ENCODE measurements around the gene ARID1B. TPM values are rescaled to one million over a fixed set of nuclear protein-coding genes. Genes with fewer than 3 reads are reported as not detected.

ARID1B gene
- total RNA-seq, 1 donor from 2014 or later, result 75.4 TPM

DNA sequence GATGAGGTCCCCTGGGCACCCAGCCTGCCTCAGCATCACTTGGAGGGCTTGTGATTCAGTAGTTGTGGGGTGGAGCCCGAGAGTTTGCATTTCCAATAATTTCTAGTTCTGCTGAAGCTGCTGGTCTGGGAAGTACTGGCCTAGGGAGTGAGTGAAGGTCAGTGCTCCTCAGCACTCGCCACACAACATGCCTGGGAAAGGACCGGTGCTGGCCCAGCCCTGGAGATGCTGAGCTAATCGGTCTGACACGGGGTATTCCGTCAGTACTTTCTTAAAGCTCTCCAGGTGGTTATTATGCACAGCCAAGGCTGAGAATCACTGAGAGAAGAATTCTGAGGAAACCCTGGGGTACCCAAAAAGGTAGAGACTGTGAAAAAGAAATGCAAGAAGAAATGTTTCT, 317.9 kb downstream of the ARID1B start:
- Histone ChIP-seq H3K79me2 (ENCODE audit: insufficient read depth, low read length) (peaks cover 6% of the 10 kb centered on the region), H3K4me3 (ENCODE audit: insufficient read depth, low read depth, low read length) (no peak overlapping the region), H3K9me3 (ENCODE audit: insufficient read depth, low read depth, low read length) (no peaks in the 10 kb centered on the region), H3K27me3 (ENCODE audit: insufficient read depth, low read length) (no peaks in the 10 kb centered on the region), H4K20me1 (ENCODE audit: insufficient read depth, low read length) (peaks cover 12% of the 10 kb centered on the region), H3K36me3 (ENCODE audit: insufficient read depth, low read length) (no peaks in the 10 kb centered on the region), H3K4me2 (ENCODE audit: low read length) (no peak overlapping the region), H3K9ac (ENCODE audit: low read length) (no peak overlapping the region), H2AFZ (ENCODE audit: low read depth, low read length) (no peak overlapping the region), H3K4me1 (ENCODE audit: insufficient read depth, low read length) (no peaks in the 10 kb centered on the region), H3K27ac (ENCODE audit: low read depth, low read length) (no peak overlapping the region)
- Mint-ChIP-seq H3K36me3 (ENCODE audit: low read depth, unreplicated experiment) (peaks cover 13% of the 10 kb centered on the region), H3K27me3 (ENCODE audit: low read depth, unreplicated experiment) (no peaks in the 10 kb centered on the region), H3K9me3 (ENCODE audit: unreplicated experiment) (no peaks in the 10 kb centered on the region), H3K4me1 (ENCODE audit: low read depth, unreplicated experiment) (peaks cover 18% of the 10 kb centered on the region), H3K4me3 (ENCODE audit: unreplicated experiment) (no peak overlapping the region), H3K27ac (ENCODE audit: unreplicated experiment) (no peak overlapping the region)
- FAIRE-seq (no peak), DNase-seq (ENCODE audit: low read depth) (no peak)
- TF ChIP-seq, protein P1, sequence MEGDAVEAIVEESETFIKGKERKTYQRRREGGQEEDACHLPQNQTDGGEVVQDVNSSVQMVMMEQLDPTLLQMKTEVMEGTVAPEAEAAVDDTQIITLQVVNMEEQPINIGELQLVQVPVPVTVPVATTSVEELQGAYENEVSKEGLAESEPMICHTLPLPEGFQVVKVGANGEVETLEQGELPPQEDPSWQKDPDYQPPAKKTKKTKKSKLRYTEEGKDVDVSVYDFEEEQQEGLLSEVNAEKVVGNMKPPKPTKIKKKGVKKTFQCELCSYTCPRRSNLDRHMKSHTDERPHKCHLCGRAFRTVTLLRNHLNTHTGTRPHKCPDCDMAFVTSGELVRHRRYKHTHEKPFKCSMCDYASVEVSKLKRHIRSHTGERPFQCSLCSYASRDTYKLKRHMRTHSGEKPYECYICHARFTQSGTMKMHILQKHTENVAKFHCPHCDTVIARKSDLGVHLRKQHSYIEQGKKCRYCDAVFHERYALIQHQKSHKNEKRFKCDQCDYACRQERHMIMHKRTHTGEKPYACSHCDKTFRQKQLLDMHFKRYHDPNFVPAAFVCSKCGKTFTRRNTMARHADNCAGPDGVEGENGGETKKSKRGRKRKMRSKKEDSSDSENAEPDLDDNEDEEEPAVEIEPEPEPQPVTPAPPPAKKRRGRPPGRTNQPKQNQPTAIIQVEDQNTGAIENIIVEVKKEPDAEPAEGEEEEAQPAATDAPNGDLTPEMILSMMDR (IDR thresholded peaks at IDR 0.05; ENCODE audit: insufficient read depth, low read depth, low read length), result no peak
- TF ChIP-seq EZH2 (IDR thresholded peaks at IDR 0.05; ENCODE audit: insufficient read depth, low read length), result no peak

DNA sequence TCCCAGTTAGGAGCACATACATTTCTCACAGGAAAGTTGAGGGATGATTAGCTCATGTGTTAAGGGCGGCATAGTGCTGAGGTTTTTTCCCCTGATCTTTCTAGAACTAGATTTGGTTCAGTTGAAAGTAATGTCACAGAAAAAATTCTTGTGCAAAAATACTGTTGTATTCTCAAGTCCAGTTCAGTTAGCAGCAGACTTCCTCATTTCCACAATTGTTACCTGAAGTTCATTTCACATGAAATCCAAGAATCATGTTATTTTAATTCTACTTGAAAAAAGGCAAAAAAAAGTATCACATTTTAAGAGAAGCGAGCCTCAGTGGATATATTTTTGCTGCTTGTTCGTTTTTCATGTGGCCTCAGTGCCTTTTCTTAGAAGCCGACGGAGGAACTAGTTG, 318.4 kb downstream of the ARID1B start:
- no peak overlapping the region for H3K27ac Mint-ChIP-seq (ENCODE audit: unreplicated experiment)

DNA sequence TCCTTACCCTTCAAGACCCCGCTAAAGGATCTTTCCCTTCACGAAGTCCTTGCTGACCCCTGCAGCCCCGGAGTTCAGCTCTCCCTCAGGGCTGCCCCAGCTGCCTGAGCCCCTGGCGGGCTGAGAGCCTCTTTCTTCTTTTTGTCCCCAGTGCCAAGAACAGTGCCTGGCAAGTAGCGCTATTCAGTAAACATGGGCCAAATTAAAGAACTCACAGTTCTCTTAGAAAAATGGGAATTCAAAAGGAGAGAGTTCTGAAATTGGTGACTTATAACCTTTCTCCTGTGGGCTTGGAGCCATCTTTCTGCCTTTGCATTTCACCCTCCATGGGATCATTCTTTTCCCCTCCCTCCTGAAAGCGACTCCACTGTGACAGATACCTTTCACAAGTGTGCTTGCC, 318.9 kb downstream of the ARID1B start:
- Histone ChIP-seq H3K27ac (ENCODE audit: low read depth, low read length) (no peak overlapping the region), H3K9ac (ENCODE audit: low read length) (no peak overlapping the region), H3K4me2 (ENCODE audit: low read length) (no peak overlapping the region), H3K27me3 (ENCODE audit: insufficient read depth, low read length) (no peaks in the 10 kb centered on the region), H3K4me3 (ENCODE audit: insufficient read depth, low read depth, low read length) (no peak overlapping the region), H3K4me1 (ENCODE audit: insufficient read depth, low read length) (no peaks in the 10 kb centered on the region), H4K20me1 (ENCODE audit: insufficient read depth, low read length) (peaks cover 12% of the 10 kb centered on the region), H3K79me2 (ENCODE audit: insufficient read depth, low read length) (peaks cover 6% of the 10 kb centered on the region), H2AFZ (ENCODE audit: low read depth, low read length) (no peak overlapping the region), H3K9me3 (ENCODE audit: insufficient read depth, low read depth, low read length) (no peaks in the 10 kb centered on the region), H3K36me3 (ENCODE audit: insufficient read depth, low read length) (no peaks in the 10 kb centered on the region)
- Mint-ChIP-seq H3K27ac (ENCODE audit: unreplicated experiment) (no peak overlapping the region), H3K36me3 (ENCODE audit: low read depth, unreplicated experiment) (peaks cover 13% of the 10 kb centered on the region), H3K27me3 (ENCODE audit: low read depth, unreplicated experiment) (no peaks in the 10 kb centered on the region), H3K9me3 (ENCODE audit: unreplicated experiment) (no peaks in the 10 kb centered on the region), H3K4me1 (ENCODE audit: low read depth, unreplicated experiment) (peaks cover 15% of the 10 kb centered on the region), H3K4me3 (ENCODE audit: unreplicated experiment) (no peak overlapping the region)
- no peak for FAIRE-seq
- TF ChIP-seq, protein P1 (IDR thresholded peaks at IDR 0.05; ENCODE audit: insufficient read depth, low read depth, low read length), result no peak
- TF ChIP-seq EZH2 (IDR thresholded peaks at IDR 0.05; ENCODE audit: insufficient read depth, low read length), result no peak
- no peak for DNase-seq (ENCODE audit: low read depth)

More for the DNA sequence above, 318.4 kb downstream of the ARID1B start:
- no peaks in the 10 kb centered on the region for H3K27me3 ChIP-seq (ENCODE audit: insufficient read depth, low read length)
- H3K4me2 ChIP-seq (ENCODE audit: low read length), result no peak overlapping the region
- no peaks in the 10 kb centered on the region for H3K9me3 ChIP-seq (ENCODE audit: insufficient read depth, low read depth, low read length)
- FAIRE-seq, result no peak
- H3K79me2 ChIP-seq (ENCODE audit: insufficient read depth, low read length), result peaks cover 6% of the 10 kb centered on the region
- peaks cover 13% of the 10 kb centered on the region for H3K36me3 Mint-ChIP-seq (ENCODE audit: low read depth, unreplicated experiment)
- no peaks in the 10 kb centered on the region for H3K4me1 ChIP-seq (ENCODE audit: insufficient read depth, low read length)
- no peaks in the 10 kb centered on the region for H3K27me3 Mint-ChIP-seq (ENCODE audit: low read depth, unreplicated experiment)
- peaks cover 19% of the 10 kb centered on the region for H3K4me1 Mint-ChIP-seq (ENCODE audit: low read depth, unreplicated experiment)
- H3K4me3 Mint-ChIP-seq (ENCODE audit: unreplicated experiment), result no peak overlapping the region
- H3K9me3 Mint-ChIP-seq (ENCODE audit: unreplicated experiment), result no peaks in the 10 kb centered on the region
- H3K9ac ChIP-seq (ENCODE audit: low read length), result no peak overlapping the region
- DNase-seq (ENCODE audit: low read depth), result no peak
- no peak overlapping the region for H3K27ac ChIP-seq (ENCODE audit: low read depth, low read length)
- H4K20me1 ChIP-seq (ENCODE audit: insufficient read depth, low read length), result peaks cover 12% of the 10 kb centered on the region
- H3K36me3 ChIP-seq (ENCODE audit: insufficient read depth, low read length), result no peaks in the 10 kb centered on the region
- H3K4me3 ChIP-seq (ENCODE audit: insufficient read depth, low read depth, low read length), result no peak overlapping the region
- no peak for TF ChIP-seq EZH2 (IDR thresholded peaks at IDR 0.05; ENCODE audit: insufficient read depth, low read length)
- TF ChIP-seq, protein P1 (IDR thresholded peaks at IDR 0.05; ENCODE audit: insufficient read depth, low read depth, low read length), result no peak
- no peak overlapping the region for H2AFZ ChIP-seq (ENCODE audit: low read depth, low read length)

All from astrocyte (in vitro differentiated cells and primary cell).